Fibroblast of lung (primary cell): ENCODE data around the gene RIF1.

Experiments used
- EZH2 ChIP-seq: IDR thresholded peaks from 2 replicates; pipeline ENCODE4 v1.5.1; 2012; ENCODE audit warnings: low read length, control low read depth, mild to moderate bottlenecking; ENCODE audit errors: missing control alignments
- TF ChIP-seq, protein P1 (sequence below), 2 donors: IDR thresholded peaks in 1 of 2; conservative IDR thresholded peaks in 1 of 2; 1 replicate in 1 of 2; 2 replicates in 1 of 2; pipeline ENCODE4 v1.5.1; 2011 to 2012; ENCODE audit warnings: low read length in 2 of 2, control low read depth in 1 of 2, inconsistent platforms in 1 of 2, low read depth in 1 of 2, mild to moderate bottlenecking in 1 of 2

DNA sequence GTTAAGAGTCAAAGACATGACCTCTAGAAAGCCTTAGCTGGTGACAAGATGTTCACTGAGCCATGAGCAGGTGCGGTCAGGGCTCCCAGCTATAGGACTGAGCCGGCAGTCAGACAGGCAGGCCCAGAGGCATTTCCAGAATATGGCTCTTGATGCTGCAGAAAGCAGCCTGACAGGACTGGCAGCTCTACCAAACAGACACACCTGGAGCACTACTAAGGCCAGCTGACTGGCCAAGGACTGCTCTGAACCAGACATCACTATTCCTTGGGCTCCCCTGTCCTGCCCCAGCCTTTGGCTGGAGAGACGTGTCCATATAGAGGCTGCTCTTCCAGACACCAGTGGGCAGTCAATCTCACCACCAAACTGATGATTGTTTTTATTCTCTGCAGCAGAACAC, 98.8 kb downstream of the RIF1 start:
- TF ChIP-seq, protein P1, sequence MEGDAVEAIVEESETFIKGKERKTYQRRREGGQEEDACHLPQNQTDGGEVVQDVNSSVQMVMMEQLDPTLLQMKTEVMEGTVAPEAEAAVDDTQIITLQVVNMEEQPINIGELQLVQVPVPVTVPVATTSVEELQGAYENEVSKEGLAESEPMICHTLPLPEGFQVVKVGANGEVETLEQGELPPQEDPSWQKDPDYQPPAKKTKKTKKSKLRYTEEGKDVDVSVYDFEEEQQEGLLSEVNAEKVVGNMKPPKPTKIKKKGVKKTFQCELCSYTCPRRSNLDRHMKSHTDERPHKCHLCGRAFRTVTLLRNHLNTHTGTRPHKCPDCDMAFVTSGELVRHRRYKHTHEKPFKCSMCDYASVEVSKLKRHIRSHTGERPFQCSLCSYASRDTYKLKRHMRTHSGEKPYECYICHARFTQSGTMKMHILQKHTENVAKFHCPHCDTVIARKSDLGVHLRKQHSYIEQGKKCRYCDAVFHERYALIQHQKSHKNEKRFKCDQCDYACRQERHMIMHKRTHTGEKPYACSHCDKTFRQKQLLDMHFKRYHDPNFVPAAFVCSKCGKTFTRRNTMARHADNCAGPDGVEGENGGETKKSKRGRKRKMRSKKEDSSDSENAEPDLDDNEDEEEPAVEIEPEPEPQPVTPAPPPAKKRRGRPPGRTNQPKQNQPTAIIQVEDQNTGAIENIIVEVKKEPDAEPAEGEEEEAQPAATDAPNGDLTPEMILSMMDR (conservative IDR thresholded peaks at IDR 0.05 in 1 of 2, IDR thresholded peaks at IDR 0.05 in 1 of 2; ENCODE audit: low read depth in 1 of 2, low read length in 2 of 2) = no peak
- no peak for TF ChIP-seq EZH2
